ENCODE measurements around the gene RASAL2. TPM values are rescaled to one million over a fixed set of nuclear protein-coding genes. Genes with fewer than 3 reads are reported as not detected.

Gene RASAL2
- total RNA-seq, 2 donors from 2014 or later = 9.9 to 20.4 TPM

DNA sequence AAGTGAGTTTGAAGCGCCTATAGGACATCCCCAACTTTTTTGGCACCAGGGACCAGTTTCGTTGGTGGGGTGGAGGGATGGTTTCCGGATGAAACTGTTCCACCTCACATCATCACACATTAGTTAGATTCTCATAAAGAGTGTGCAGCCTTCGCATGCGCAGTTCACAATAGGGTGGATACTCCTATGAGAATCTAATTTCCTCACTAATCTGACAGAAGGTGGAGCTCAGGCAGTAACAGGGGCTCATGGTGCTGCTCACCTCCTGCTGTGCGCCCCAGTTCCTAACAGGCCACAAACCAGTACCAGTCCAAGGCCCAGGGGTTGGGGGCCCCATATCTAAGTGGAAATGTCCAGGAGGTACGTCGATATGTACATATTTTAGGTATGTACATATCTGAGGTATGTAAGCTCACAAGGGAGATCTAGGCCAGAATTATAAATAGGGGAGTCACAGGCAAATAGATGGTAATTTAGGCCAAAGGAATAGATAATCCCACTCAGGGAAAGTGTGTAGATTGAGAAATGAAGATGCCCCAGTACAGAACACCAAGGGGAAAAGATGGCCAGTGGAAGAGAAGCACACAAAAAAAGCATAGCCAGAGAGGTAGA lies 27.5 kb upstream of the RASAL2 start:
- WGBS, 2 donors = 89 to 94% methylated on average over 8 of the region's 8 CpGs
- Histone ChIP-seq H3K27ac (no peak overlapping the region), H3K4me1 (peaks cover 6% of the 10 kb centered on the region), H3K4me3 (no peak overlapping the region), H3K9me3 (no peaks in the 10 kb centered on the region), H3K27me3 (no peaks in the 10 kb centered on the region), H3K36me3 (replicated peaks in 1 of 2; ENCODE audit: insufficient read depth in 1 of 2, low read depth in 2 of 2) (no peaks in the 10 kb centered on the region)
- TF ChIP-seq, protein P1, sequence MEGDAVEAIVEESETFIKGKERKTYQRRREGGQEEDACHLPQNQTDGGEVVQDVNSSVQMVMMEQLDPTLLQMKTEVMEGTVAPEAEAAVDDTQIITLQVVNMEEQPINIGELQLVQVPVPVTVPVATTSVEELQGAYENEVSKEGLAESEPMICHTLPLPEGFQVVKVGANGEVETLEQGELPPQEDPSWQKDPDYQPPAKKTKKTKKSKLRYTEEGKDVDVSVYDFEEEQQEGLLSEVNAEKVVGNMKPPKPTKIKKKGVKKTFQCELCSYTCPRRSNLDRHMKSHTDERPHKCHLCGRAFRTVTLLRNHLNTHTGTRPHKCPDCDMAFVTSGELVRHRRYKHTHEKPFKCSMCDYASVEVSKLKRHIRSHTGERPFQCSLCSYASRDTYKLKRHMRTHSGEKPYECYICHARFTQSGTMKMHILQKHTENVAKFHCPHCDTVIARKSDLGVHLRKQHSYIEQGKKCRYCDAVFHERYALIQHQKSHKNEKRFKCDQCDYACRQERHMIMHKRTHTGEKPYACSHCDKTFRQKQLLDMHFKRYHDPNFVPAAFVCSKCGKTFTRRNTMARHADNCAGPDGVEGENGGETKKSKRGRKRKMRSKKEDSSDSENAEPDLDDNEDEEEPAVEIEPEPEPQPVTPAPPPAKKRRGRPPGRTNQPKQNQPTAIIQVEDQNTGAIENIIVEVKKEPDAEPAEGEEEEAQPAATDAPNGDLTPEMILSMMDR (IDR thresholded peaks at IDR 0.05) = no peak
- ATAC-seq (no peak), DNase-seq (no peak)
- intact Hi-C loops (cut with DNase I) = no loop called here

DNA sequence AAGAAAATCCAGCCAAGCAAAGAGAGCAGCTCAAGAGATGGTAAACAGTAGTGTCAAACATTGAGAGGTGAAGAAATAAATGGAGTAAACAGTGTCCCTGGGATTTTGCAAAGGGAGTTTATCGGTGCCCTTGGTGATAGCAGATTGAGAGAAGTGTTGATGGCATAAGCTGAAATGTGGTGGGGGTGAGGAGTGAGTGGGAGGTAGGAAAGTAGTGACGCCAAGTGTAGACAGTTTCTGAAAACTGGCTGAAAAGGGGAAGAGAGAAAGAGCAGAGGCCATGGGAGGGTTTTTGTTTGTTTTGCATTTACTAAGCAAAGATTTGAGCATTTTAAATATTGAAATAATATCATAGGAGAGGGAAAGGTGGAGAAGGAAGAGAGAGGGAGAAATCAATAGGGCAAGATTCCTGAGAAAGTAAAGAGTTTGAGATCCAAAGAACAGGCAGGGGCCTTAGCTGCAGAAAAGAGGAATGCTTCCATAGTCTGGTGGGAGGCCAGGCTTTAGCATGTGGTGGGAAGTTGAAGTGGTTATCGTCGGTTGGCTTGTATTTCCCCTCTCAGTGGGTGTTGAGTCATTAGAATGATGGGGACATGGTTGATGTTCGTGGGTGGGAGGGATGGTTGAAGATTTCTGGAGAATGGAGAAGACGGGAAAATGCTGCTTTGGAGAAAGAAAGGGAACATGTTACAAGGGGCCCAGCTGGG lies 26.8 kb upstream of the RASAL2 start:
- no peak overlapping the region for H3K27ac ChIP-seq
- ATAC-seq (no peak), DNase-seq (peak in 1 of 4 donors; percentile 16)
- TF ChIP-seq, protein P1 (IDR thresholded peaks at IDR 0.05) = no peak
- no peak for TF ChIP-seq POLR2A (IDR thresholded peaks at IDR 0.05)
- H3K4me3 ChIP-seq = no peak overlapping the region
- no peaks in the 10 kb centered on the region for H3K27me3 ChIP-seq
- intact Hi-C loops (cut with DNase I) = no loop called here
- no peaks in the 10 kb centered on the region for H3K9me3 ChIP-seq
- WGBS, 2 donors = 63 to 70% methylated on average over 6 of the region's 6 CpGs
- H3K36me3 ChIP-seq (replicated peaks in 1 of 2; ENCODE audit: insufficient read depth in 1 of 2, low read depth in 2 of 2) = no peaks in the 10 kb centered on the region
- H3K4me1 ChIP-seq = no peaks in the 10 kb centered on the region

DNA sequence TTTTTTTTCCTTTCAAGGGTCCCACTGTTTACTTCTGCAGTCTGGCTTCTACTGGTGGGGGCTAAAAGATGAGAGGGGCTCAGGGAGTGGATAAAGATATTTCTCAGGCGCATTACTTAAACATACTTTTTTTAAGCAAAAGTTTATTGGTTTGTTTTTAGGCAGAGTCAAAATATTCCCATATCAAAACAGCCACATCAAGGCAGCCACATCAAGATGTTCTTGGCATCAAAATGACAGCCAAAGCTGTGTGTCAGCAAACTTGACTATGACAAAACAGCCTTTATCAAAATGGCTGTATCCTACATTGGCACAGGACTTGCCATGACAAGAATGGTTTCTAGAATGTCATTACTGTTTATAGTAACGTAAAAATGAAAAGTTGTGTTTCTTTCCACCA lies 22.1 kb upstream of the RASAL2 start:
- no peak for ATAC-seq
- no peaks in the 10 kb centered on the region for H3K9me3 ChIP-seq
- WGBS, 2 donors = 84 to 86% methylated on average over 2 of the region's 2 CpGs
- intact Hi-C loops (cut with DNase I) = no loop called here
- H3K36me3 ChIP-seq (replicated peaks in 1 of 2; ENCODE audit: insufficient read depth in 1 of 2, low read depth in 2 of 2) = no peaks in the 10 kb centered on the region
- DNase-seq = no peak
- H3K4me3 ChIP-seq = no peak overlapping the region
- no peaks in the 10 kb centered on the region for H3K4me1 ChIP-seq
- TF ChIP-seq, protein P1 (IDR thresholded peaks at IDR 0.05) = no peak
- no peak for TF ChIP-seq POLR2A (IDR thresholded peaks at IDR 0.05)
- no peak overlapping the region for H3K27ac ChIP-seq
- no peaks in the 10 kb centered on the region for H3K27me3 ChIP-seq

DNA sequence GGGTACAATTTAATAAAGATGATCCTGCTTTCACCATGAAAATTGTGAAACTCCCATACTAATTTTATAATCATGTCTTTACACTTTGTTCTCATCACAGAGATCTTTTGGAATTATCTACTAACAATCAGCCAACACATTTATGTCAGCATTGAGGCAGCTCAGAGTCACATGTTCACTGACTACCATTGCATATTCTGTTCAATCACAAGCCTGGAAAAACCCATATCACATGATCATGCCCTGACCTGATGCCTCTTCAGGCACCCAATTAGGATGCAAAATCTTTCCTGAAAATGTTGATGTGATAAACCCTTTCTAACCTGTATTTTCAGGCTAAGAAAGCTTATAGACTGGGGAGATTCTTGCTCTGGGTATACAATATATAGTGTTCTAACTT lies 21.6 kb upstream of the RASAL2 start:
- Histone ChIP-seq H3K27ac (no peak overlapping the region), H3K4me3 (no peak overlapping the region), H3K4me1 (no peaks in the 10 kb centered on the region), H3K9me3 (no peaks in the 10 kb centered on the region), H3K36me3 (replicated peaks in 1 of 2; ENCODE audit: insufficient read depth in 1 of 2, low read depth in 2 of 2) (no peaks in the 10 kb centered on the region), H3K27me3 (no peaks in the 10 kb centered on the region)
- intact Hi-C loops (cut with DNase I) = no loop called here
- DNase-seq = no peak
- TF ChIP-seq, protein P1 (IDR thresholded peaks at IDR 0.05) = no peak
- TF ChIP-seq POLR2A (IDR thresholded peaks at IDR 0.05) = no peak
- no peak for ATAC-seq

DNA sequence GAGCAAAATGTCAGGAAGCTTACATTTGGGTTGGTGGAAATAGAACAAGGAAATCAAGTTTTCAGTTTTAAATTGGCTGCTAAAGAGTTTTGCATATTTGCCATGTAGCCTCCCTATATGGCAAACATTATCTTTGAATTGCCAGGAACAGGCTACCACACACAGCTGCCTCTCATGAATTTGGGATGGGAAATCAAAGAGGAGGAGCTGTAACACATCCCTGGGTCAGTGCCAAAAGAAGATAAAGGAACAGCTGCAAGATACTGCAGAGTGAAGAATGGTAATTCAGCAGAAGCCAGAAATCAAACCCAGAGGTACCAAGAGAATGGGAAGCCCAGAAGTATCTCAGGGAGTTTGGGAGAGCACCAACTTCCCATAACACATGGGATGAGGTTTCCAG lies 18.6 kb upstream of the RASAL2 start:
- TF ChIP-seq, protein P1 (IDR thresholded peaks at IDR 0.05) = no peak
- TF ChIP-seq POLR2A (IDR thresholded peaks at IDR 0.05) = no peak
- no peak overlapping the region for H3K27ac ChIP-seq
- H3K4me3 ChIP-seq = no peak overlapping the region
- ATAC-seq (no peak), DNase-seq (no peak)
- no peaks in the 10 kb centered on the region for H3K4me1 ChIP-seq
- H3K9me3 ChIP-seq = no peaks in the 10 kb centered on the region
- H3K27me3 ChIP-seq = no peaks in the 10 kb centered on the region
- no peaks in the 10 kb centered on the region for H3K36me3 ChIP-seq (replicated peaks in 1 of 2; ENCODE audit: insufficient read depth in 1 of 2, low read depth in 2 of 2)
- intact Hi-C loops (cut with DNase I) = no loop called here
